ENCODE data around the gene ATP2B3.

GRCh38 chrX:153625271-153626024 lies 108.0 kb downstream of the ATP2B3 start:
- TF ChIP-seq EP300 (IDR thresholded peaks at IDR 0.05; ENCODE audit: borderline replicate concordance) (no peak), TCF12 (IDR thresholded peaks at IDR 0.05; ENCODE audit: low read depth) (no peak), EGR1 (IDR thresholded peaks at IDR 0.05) (no peak), NFIC (IDR thresholded peaks at IDR 0.05) (no peak), ZBTB7A (IDR thresholded peaks at IDR 0.05; ENCODE audit: low read depth) (no peak), REST (IDR thresholded peaks at IDR 0.05; ENCODE audit: low read depth) (no peak), RAD21 (IDR thresholded peaks at IDR 0.05; ENCODE audit: low read depth) (no peak), MAX (IDR thresholded peaks at IDR 0.05) (no peak)

Measured in Ishikawa (cell line).